G401 (cell line): ENCODE measurements around the gene DMGDH. TPM values are rescaled to one million over a fixed set of nuclear protein-coding genes. Genes with fewer than 3 reads are reported as not detected.
A peak's percentile ranks its signal among the peaks of the same experiment; 100 is the strongest.

Experiments used
- DNase-seq: peaks from one replicate; pipeline ENCODE4 v3.0.0-alpha.2; 2015; ENCODE audit warnings: low spot score
- in situ Hi-C: cut with HindIII; loops from 2 replicates; pipeline ENCODE4 v1.10.0; 2016; ENCODE audit warnings: low sequenced_read_pairs, mixed read lengths
- total RNA-seq: library from RNA; depleted of rRNA; stranded (reverse); fragments of >200 nt; shearing (Covaris generic); gene quantifications from 2 replicates; pipeline ENCODE4 v1.2.3, GENCODE V29; 2014

DMGDH gene
- total RNA-seq, 1 experiment from 2014 or later, result not detected

DNA sequence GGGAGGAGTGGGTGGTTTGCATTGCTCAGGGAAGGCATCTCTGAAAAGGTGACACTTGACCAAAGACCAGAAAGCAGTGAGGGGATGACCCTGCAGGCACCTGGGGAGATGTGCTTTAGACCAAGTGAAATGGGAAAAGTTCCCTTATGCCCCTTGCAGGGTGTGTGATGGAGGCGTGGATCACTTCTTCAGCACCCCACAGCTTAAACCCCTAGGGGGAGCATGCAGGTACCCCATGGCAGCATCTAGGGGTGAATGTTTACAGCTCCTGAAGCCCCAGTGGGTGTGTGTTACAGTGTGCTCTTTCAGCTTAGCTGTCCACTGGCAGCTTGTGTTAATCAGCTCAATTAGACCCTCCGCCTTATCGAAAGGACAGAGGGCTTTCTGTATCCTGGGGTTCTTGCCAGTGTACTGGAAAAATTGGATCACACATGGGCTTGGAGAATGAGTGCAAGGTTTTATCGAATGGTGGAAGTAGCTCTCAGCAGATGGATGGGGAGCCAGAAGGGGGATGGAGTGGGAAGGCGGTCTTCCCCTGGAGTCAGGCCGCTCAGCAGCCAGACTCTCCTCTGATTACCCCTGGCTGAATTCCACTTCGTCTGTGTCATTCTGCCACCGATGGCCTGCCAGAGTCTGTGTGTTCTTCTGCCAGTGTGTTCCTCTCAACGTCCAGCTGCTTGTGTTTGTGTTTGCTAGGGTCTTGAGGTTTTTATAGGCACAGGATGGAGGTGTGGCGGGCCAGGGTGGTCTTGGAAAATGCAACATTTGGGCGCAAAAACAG lies 6.4 kb upstream of the DMGDH start:
- DNase-seq, result no peak
- in situ Hi-C loops, result no loop called here

DNA sequence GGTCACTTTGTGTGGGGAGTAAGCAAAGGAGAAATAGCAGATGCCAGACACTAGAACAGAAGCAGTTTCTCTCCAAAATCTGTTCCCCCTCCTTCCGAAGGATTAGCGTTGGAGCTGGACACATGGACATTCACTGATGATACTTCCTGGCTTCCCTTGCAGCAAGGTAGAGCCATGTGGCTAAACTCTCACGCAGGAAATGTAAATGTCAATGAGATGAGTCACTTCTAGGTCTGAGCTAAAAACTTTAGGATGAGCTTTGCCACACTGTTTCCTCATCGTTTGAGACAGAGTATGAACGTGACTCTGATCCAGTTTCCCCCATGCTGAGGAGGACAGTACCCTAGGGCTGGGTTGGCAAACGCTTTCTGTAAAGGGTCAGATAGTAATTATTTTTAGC lies 5.2 kb upstream of the DMGDH start:
- in situ Hi-C loops, result no loop called here
- DNase-seq, result no peak

DNA sequence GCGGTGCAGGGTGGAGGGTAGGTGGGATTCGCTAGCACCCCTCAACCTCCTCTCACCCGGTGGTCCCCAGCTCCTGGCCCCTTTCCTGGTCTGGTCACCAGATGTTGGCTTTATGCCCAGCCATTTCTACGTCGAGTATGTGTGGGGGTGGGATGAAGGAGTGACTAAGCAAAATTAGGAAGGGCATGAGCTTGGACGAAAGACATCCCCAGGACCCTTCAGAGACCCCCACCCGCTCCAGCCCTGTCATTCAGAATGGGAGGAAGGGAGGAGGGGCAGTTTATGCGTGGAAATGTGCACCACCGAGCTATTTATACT lies 835 bp upstream of the DMGDH start:
- DNase-seq, result no peak
- in situ Hi-C loops, result no loop called here

DNA sequence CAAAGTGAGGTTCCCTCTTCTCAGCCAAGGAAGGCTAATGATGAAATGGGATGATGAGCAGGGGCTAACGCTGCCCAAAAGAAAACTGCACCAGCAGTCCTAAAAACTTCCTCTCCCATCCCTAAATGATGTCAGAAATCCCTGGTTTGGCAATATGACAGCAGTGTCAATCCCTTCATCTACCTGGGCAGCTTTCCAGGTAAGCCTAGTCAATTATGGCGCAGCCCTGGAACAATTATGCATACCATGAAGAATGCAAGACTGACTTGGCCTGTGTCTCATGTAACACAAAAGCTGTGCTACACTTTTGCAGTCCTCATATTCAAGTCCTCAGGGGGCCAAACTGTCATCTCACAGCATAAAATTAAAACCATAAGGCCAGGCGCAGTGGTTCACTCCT lies 7.0 kb downstream of the DMGDH start:
- in situ Hi-C loops, result no loop called here
- no peak for DNase-seq

DNA sequence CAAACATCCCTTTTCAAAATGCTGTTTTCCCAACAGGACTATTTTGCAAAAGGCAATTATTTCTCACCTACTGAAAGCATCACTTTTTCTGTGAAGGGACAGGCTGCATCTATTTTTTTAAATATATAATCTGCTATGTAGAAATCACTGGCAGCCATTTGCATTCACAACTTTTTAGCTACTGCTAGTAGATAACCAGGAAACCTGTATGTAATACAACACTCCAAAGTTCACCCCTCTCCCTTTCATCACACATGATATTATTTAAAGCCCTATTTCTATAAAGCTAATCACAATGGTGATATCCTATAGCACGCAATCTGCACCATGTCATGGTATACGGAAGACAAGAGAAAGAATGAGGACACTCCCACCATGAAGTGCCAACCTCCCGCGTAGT lies 9.8 kb downstream of the DMGDH start:
- no peak for DNase-seq
- in situ Hi-C loops, result no loop called here

DNA sequence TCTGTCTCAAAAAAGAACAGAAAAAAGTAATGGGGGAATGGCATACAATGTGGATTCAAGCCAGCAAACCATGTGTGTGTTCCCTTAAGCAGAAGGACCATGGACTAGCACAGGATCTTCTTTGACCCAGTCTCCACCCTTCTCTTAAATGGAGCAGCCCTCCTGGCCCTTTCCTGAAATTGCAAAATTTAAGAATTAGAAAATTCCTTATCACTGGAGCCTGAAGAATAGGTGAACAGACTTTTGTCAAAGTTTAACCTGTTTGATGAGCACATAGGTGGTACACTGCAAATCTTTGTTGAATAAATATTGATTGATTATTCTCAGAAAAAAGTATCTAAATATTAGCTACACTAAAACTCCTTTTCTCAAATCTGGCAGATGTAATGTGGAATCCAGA lies 12.6 kb downstream of the DMGDH start:
- no peak for DNase-seq
- in situ Hi-C loops, result no loop called here

DNA sequence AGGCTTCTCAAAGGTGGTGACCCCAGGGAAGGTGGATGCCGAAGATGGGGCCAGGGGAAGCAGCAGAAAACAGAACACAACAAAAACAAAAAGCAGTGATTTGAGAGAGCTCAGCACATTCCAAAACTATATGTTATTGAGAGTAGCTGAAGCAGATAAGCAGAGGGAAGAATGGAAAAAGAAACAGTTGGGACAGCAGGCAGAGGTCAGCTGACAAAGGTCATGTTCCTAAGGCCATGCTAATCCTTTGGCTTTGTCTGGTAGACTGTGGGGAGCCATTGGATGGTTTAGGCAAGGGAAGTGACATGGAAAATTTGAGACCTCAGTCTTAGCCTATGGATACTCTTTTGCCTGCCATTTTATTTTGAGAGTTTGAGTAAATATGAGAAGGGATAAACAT lies 14.5 kb downstream of the DMGDH start:
- in situ Hi-C loops, result no loop called here

DNA sequence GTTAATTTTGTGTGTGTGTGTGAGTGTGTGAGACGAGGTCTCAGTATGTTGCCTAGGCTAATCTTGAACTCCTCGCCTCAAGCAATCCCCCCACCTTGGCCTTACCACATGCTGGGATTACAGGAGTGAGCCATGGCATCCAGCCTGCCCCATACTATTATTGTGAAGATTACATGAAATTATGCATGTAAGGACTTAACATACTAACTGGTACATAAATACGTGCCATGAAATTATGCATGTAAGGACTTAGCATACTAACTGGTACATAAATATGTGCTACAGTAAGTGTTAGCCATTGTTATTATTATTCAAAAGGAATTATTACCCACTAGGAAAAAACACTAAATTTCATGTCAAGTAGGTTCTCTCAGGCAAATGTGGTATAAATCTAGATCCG lies 16.2 kb downstream of the DMGDH start:
- in situ Hi-C loops, result no loop called here
- no peak for DNase-seq

More for the DNA sequence above, 14.5 kb downstream of the DMGDH start:
- DNase-seq, result no peak

DNA sequence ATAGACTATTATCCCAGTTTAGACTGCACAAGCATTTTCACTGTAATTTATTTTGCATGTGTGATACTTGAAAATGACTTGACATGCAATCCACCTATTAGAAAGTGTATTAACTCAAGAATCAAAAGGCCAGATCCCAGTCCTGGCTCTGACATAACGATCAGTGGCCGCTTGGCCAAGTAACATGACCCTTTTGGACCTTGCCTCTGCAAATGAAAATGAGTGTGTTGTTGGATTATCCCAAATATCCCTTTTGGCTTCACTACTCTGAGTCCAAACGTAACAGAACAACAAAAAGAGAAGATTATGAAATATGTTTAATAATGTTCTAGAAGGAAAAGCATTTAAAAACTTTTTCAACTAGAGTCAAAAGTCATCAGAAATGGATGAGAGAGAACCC lies 19.0 kb downstream of the DMGDH start:
- in situ Hi-C loops, result no loop called here
- no peak for DNase-seq

DNA sequence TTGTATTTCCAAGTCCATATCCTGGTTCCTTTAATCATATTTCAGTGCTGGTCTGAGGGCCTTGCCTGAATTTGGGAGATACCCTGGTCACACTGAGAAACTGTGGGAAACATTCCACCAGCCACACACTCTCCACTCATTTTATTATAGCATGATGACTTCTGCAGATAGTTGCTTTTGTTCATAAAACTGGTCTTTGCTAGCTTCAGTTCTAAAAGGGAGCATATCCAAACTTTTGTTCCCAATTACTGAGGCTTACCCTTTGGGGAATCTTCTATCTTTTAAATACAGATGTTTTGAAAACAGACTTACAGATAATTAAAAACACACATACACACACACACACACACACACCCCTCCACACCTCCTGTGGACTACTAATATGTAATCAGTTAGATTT lies 21.0 kb downstream of the DMGDH start:
- in situ Hi-C loops, result no loop called here

DNA sequence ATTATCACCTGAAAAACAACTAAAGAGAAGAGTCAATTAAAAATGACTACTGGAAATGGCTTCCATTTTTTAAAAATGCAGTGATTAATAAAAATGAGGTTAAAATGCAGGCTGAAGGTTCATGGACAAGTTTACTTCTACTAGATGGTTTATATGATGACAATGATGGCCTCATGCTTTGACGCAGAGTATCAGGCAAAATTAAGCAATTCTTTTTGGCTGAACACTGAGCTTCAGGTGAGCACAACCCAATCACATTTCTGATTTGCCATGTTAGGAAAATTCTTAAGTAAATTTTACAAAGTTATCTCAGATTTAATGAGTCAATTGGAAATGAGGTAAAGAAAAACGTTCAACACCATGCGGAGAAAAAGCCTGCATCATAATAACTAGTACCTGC lies 22.3 kb downstream of the DMGDH start:
- no peak for DNase-seq
- in situ Hi-C loops, result no loop called here

More for the DNA sequence above, 21.0 kb downstream of the DMGDH start:
- DNase-seq, result no peak

DNA sequence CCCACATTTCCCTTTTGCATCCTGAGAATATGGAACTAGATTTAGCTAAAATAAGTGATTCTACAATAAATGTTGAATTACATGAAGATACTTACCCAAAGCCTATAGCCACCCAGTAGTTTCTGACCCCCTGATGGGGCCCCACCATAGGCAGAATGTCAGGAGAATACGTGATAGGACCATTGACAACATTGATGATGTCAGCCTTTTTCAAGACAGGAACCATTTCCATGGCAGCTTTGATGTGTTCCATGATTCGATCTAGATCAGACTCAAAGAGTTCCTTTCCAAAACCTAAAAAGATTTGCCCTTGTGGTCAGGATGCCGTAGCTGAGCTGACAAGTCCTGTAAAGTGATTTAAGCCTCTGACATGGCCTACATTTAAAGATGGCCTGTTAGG lies 27.3 kb downstream of the DMGDH start:
- in situ Hi-C loops, result no loop called here
- DNase-seq, result no peak

DNA sequence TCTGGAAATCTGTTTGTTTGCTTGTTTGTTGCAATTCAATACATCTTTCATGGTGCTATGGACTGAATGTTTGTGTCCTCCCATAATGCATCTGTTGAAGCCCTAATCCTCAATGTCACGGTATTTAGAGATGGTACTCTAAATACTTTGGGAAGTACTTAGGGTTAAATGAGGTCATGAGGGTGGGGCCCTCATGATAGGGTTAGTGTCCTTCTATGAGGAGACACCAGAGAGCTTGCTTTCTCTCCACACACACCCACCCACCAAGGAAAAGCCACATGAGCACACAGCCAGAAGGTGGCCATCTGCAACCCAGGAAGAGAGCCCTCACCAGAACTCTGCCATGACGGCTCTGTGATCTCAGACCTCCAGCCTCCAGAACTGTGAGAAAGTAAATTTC lies 32.7 kb downstream of the DMGDH start:
- in situ Hi-C loops, result no loop called here
- DNase-seq, result no peak

DNA sequence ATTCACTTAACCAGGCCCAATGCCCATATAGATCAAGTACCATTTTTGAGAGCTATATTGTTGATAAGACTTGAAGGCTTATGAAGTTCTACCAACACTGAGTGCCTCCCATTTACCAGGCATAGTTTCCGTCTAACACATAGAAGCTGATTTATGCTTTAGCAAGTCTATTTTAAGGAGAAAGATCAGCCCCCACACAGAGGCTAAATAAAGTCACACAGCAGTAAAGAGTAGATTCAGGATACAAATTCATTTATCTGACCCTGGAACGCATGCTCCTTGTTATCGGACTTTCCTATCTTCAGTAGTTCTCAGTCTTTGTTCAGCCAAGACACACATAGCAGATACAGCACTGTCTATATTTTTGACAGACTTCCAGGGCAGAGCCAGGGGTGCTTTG lies 34.2 kb downstream of the DMGDH start:
- in situ Hi-C loops, result no loop called here
- no peak for DNase-seq

DNA sequence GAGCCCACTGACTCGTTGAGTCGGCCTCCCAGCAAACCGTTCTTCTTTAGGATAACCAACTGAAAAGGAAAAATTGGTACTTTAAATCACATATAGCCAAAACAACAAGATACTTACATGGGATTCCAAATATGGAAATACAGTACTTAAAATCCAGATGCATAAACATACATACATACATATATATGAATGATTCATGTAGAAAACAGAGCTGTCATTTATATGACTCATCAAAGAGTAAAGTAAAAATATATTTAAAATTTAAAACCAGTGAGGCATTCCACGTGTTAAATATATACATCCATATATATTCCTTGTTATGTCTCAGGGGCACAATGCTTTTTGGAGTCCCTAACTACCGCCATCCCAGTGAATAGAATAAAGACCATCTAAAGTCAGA lies 36.7 kb downstream of the DMGDH start:
- in situ Hi-C loops, result no loop called here
- DNase-seq, result no peak

DNA sequence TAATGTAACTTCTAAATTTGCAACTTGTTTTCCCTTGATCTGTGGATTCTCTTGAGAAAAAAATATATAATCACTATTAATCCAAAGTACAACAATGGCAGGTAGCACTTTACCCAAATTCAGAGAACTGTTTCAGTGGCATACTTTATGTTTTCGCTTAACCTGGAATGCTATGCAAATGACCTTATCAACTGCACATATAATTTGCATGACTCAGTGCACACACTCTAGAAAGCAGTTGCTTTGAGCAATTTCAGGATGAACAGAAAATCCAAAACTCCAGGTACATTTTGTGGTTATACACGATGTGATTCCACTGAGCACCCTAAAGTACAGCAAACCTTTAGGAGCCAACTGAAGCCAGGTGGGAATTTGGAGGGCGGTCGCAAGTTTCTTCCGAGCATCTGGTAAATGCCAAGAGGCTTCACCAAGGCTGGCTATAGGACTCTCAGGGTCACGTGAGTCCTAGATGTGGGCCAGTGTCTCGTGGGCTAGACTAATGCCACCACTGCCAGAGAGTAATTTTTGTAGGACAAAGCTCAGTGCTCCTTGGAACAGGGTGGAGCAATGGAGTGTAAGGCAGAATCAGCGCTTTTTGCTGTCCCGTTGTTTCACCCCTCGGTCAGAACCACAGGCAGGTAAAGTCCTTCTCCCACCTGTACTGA lies 37.3 kb downstream of the DMGDH start:
- no peak for DNase-seq
- in situ Hi-C loops, result no loop called here

DNA sequence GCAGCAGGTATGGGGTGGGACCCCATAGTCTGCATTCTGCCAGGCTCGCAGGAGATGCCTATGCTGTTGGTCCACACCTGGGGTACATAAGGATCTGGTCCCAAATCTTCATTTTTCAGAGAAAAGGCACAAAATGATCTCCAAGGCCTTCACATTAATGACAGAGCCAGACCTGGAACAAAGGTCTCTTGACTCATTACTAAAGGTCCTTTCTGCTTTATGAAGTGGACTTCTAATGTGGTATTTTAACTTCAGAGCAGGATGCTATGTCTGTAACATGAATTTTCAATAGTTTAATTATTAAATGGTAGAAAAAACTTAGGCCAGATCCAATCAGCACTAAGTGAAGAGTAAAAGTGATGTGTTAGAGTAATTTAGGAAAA lies 38.0 kb downstream of the DMGDH start:
- no peak for DNase-seq
- in situ Hi-C loops, result no loop called here

DNA sequence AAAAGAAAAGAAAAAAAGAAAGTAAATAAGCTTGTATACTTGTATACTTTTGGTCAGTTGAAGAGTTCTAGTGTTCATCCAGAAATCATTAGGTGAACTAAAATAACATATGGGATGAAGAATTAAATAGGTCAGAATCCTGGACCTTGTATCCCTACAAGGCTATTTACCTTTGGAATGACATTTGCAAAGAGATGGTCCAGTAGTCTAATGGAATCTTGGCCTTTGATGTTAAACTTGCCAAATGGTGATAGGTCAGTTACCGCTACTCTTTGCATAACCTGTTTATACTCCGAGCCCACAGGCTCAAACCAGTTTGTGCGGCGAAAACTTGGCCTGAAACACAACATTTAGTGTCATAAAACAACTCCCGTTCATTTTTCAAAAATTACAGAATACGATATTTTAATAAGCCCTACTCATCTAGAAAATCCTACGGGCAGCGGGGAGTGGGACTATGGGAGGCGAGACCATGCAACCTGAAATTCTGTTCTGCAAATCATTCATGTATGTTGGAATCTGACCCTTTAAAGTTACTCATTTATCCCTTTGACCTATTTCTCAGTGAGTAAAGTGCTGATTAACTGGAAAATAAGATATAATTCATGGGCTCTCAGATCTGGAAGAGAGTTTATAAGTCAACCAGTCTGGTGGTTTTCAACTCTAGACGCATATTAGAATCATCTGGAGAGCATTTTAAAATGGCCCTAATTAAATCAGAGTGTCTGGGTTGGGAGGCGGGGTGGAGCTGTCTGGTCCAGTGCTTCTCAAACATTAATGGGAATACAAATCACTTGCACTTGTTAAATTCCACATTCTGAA lies 38.6 kb downstream of the DMGDH start:
- in situ Hi-C loops, result no loop called here
- no peak for DNase-seq

DNA sequence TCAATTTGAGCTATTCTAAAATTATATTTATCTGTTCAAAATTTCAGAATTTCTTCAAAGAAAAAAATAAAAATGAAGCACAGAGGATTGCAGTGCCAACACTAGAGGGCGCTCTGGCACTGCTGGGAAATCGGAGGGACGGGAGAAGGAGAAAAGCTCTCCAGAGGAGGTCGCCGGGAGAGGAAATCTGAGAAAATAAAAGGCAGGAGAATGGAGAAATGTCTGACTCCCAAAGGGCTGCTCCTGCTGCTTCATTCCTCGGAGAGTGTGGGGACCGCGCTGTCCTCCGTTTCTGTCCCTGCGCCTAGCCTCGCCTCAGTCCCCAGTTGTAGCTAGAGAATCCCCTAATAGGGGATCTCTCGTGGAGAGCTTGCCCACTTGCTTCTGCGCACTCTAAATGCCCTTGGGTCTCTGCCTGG lies 44.4 kb downstream of the DMGDH start:
- peak; percentile 66 for DNase-seq
- in situ Hi-C loops, result no loop called here

DNA sequence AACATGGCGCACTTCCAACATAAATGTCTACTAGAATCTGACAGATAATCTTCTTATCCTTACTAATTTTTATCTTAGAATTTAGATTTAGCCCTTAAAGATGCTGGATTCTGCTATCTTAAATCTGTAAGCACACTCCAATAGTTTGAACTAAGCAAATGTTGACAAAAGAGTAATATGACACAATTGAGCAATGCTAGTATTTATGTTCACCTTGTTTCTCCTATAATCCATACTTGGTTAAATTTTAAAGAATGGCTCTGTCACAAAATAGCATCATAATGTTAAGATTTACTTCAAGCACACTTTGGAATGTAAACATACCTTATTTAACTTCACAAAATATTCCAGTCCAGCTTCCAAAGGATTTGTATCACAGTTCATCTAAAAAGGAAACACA lies 45.5 kb downstream of the DMGDH start:
- no peak for DNase-seq
- in situ Hi-C loops, result no loop called here
